ENCODE results near the gene ABCA9. TPM values are rescaled to one million over a fixed set of nuclear protein-coding genes. Genes with fewer than 3 reads are reported as not detected.

ABCA9 gene
- total RNA-seq, 1 experiment from 2014 or later, result not detected

- TF ChIP-seq ZNF219 (CRISPR knock-in tag; IDR thresholded peaks at IDR 0.05; ENCODE audit: borderline replicate concordance), result no peak
- TF ChIP-seq ATF1 (CRISPR knock-in tag; IDR thresholded peaks at IDR 0.05), result no peak
- TF ChIP-seq RORB (CRISPR knock-in tag; IDR thresholded peaks at IDR 0.05), result no peak
- TF ChIP-seq CREM (CRISPR knock-in tag; IDR thresholded peaks at IDR 0.05), result no peak
- TF ChIP-seq NFE2L1 (CRISPR knock-in tag; IDR thresholded peaks at IDR 0.05), result no peak
- TF ChIP-seq MXD4 (CRISPR knock-in tag; IDR thresholded peaks at IDR 0.05; ENCODE audit: borderline replicate concordance), result no peak
These were observed 29.6 kb upstream of the ABCA9 start (continued) for GRCh38 chr17:69090365-69090764.

- Mint-ChIP-seq H3K36me3 (no peaks in the 10 kb centered on the region), H3K27me3 (ENCODE audit: low read depth) (peaks cover 2% of the 10 kb centered on the region; the same call in 1 of the 2 replicates), H3K4me1 (peaks cover 3% of the 10 kb centered on the region; the same call in 1 of the 2 replicates), H3K4me3 (no peak overlapping the region), H3K27ac (no peak overlapping the region), H3K9me3 (no peaks in the 10 kb centered on the region)
- CTCF ChIA-PET, result no interaction called here
- POLR2A ChIA-PET, result no interaction called here
- ATAC-seq (no peak), DNase-seq (ENCODE audit: low spot score) (no peak)
- TF ChIP-seq E2F1 (CRISPR knock-in tag; IDR thresholded peaks at IDR 0.05), result no peak
- TF ChIP-seq ESRRA (CRISPR knock-in tag; IDR thresholded peaks at IDR 0.05; ENCODE audit: borderline replicate concordance), result no peak
- no peak for TF ChIP-seq NFE2L1 (CRISPR knock-in tag; IDR thresholded peaks at IDR 0.05)
- no peak for TF ChIP-seq ZNF281 (CRISPR knock-in tag; IDR thresholded peaks at IDR 0.05)
- TF ChIP-seq ZNF138 (CRISPR knock-in tag; conservative IDR thresholded peaks at IDR 0.05), result no peak
- no peak for TF ChIP-seq ATF3 (CRISPR knock-in tag; conservative IDR thresholded peaks at IDR 0.05)
- no peak for TF ChIP-seq PREB (CRISPR knock-in tag; IDR thresholded peaks at IDR 0.05; ENCODE audit: borderline replicate concordance)
- TF ChIP-seq ZNF317 (CRISPR knock-in tag; IDR thresholded peaks at IDR 0.05; ENCODE audit: borderline replicate concordance, low read depth), result no peak
- TF ChIP-seq TEAD1 (CRISPR knock-in tag; IDR thresholded peaks at IDR 0.05), result no peak
- no peak for TF ChIP-seq STAT6 (CRISPR knock-in tag; conservative IDR thresholded peaks at IDR 0.05; ENCODE audit: low read depth)
- no peak for TF ChIP-seq FOXJ3 (CRISPR knock-in tag; IDR thresholded peaks at IDR 0.05; ENCODE audit: borderline replicate concordance)
- no peak for TF ChIP-seq RELA (CRISPR knock-in tag; IDR thresholded peaks at IDR 0.05; ENCODE audit: borderline replicate concordance)
- TF ChIP-seq ZNF416 (CRISPR knock-in tag; IDR thresholded peaks at IDR 0.05), result no peak
- no peak for TF ChIP-seq JUN (CRISPR knock-in tag; IDR thresholded peaks at IDR 0.05)
- TF ChIP-seq OVOL2 (CRISPR knock-in tag; IDR thresholded peaks at IDR 0.05; ENCODE audit: borderline replicate concordance), result no peak
- TF ChIP-seq ZNF425 (CRISPR knock-in tag; conservative IDR thresholded peaks at IDR 0.05), result no peak
- TF ChIP-seq TP53 (CRISPR knock-in tag; IDR thresholded peaks at IDR 0.05), result no peak
- TF ChIP-seq ZNF512 (CRISPR knock-in tag; IDR thresholded peaks at IDR 0.05; ENCODE audit: borderline replicate concordance), result no peak
These were observed 28.0 kb upstream of the ABCA9 start for GRCh38 chr17:69088643-69089200.
